K562 treated with DMSO at 1 percent for 12 hours (cell line): ENCODE measurements around the gene RALGAPA1. TPM values are rescaled to one million over a fixed set of nuclear protein-coding genes. Genes with fewer than 3 reads are reported as not detected.

Experiments
- total RNA-seq: library from RNA; unstranded; fragments of 300-600 nt; gene quantifications from 2 replicates; pipeline ENCODE4 v1.2.3, GENCODE V29; 2022; ENCODE audit not compliant: insufficient read depth

Gene RALGAPA1
- 3.0 and 11.3 TPM in 2 replicates for total RNA-seq

DNA sequence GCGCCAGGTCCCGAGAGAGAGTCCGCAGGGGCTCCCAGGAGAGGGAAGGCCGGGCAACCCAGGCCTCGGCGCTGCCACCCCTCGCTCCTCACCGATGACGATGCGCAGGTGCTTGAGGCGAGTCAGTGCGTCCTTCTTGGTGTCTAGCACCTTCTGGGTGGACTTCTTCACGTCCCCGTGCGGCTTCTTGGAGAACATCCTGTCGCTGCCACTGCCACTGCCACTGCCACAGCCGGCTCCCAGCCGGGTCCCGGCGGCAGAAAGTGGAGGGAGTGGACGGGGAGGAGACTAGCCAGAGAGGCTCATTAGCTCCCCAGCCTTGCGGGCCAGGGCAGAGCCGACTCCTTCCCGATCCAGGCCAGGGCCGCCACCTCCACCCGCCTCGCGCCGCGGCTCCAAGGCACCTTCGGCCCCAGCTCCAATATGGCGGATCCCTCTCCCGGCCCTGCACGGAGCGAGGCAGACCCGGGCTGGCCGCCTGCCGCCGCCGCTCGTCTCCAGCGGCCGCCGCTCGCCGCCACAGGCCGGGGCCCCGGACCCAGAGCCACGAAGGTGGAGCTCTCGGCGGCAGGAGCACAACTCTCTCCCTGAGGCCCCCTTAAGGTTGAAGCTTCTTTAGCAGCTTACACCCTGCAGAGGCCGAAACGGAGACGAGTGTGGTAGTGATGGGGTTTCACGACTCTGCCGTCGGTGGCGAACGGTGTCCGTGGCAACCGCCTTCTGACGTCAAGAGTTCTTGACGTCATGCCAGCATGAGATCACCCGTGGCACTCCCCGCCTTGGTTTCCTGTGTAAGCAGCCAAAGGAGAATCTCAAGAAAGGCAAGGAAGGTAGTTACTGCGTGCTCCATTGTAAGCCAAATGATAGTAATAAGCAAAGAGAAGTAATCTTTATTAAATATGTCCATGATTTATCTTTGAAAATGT lies at the start of gene RALGAPA1:
RALGAPA1 (minus strand) TSS at position 658 of the 926 bp plus-strand sequence; CDS start at position 198, 460 bp downstream.

GRCh38 chr14:35826218-35826951 lies 17.3 kb upstream of the RALGAPA1 start, which contains the start of gene BRMS1L:
TSS of gene BRMS1L (plus strand) at chr14:35826338. CDS start at chr14:35826517, 179 bp downstream.

DNA sequence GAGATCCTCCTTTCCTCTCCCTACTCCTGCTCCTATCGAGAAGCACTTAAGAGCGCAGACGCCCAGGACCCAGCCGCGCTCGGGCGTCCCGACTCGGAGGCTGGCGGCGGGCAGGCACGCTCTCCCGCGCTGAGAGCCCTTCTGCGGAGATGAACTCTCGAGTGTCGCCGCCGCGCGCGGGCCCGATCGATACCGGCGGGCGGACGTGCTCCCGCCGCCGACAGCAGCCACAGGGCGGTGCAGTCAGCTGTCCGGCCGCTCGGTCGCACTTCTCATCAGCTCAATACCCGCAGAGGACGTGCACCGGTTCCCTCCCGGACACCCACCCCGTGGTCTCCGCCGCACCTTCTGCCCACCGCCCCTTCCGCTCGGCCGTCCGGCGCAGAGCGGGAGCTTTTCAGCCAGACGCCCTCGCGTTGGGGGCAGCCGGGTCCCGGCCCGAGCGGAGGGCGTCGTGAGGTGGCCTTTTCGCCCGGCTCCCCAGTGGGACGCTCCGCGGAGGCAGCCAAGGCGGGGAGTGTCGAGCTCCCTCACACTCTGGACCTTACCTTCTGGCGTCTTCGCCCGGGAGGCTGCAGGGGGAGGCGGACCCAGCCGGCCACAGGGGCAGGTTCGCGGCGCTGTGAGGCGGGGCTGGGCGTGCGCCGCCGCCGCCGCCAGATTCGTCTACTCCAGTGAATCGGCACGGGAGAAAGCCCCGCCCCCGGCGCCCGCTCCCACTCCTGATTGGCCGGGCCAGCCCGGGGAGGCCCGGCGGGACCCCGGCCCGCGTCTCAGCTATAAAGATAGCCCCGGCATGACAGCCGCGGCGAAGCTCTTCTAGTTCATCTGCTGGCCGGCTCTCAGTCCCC lies 275.5 kb downstream of the RALGAPA1 start, which contains the start of gene INSM2:
INSM2 (plus strand) TSS at position 808 of the 851 bp plus-strand sequence. CDS start 89 bp downstream, outside the sequence.

Other genes starting within 250 kb of the RALGAPA1 start
- gene BRMS1L, start 17.0 kb upstream of the RALGAPA1 start, total RNA-seq = 1.3 and 2.7 TPM in 2 replicates